ENCODE data around the gene FTO.

DNA sequence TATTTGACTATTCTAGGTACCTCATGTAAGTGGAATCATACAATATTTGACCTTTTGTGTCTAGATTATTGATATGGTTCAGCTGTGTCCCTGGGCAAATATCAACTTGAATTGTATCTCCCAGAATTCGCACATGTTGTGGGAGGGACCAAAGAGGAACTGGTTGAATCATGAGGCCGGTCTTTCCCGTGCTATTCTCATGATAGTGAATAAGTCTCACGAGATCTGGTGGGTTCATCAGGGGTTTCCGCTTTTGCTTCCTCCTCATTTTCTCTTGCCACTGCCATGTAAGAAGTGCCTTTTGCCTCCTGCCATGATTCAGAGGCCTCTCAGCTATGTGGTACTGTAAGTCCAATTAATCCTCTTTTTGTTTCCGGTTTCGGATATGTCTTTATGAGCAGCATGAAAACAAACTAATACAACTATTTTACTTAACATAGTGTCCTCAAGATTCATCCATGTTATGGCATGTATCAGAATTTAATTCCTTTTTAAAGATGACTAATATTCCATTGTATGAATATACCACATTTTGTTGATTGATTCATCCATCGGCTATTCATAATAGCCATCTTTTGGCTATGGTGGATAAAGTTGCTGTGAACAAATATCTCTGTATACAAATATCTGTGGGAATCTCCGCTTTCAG lies 129.1 kb downstream of the FTO start:
- TF ChIP-seq, protein P1, sequence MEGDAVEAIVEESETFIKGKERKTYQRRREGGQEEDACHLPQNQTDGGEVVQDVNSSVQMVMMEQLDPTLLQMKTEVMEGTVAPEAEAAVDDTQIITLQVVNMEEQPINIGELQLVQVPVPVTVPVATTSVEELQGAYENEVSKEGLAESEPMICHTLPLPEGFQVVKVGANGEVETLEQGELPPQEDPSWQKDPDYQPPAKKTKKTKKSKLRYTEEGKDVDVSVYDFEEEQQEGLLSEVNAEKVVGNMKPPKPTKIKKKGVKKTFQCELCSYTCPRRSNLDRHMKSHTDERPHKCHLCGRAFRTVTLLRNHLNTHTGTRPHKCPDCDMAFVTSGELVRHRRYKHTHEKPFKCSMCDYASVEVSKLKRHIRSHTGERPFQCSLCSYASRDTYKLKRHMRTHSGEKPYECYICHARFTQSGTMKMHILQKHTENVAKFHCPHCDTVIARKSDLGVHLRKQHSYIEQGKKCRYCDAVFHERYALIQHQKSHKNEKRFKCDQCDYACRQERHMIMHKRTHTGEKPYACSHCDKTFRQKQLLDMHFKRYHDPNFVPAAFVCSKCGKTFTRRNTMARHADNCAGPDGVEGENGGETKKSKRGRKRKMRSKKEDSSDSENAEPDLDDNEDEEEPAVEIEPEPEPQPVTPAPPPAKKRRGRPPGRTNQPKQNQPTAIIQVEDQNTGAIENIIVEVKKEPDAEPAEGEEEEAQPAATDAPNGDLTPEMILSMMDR (IDR thresholded peaks at IDR 0.05), result no peak
- TF ChIP-seq EZH2phosphoT487 (IDR thresholded peaks at IDR 0.05), result no peak
